ENCODE data around the gene CTNNBL1. TPM values are rescaled to one million over a fixed set of nuclear protein-coding genes. Genes with fewer than 3 reads are reported as not detected.

CTNNBL1 gene
- total RNA-seq, 1 experiment from 2014 or later = 49.9 TPM

GRCh38 chr20:37727957-37728634, 34.3 kb downstream of the CTNNBL1 start:
- ATAC-seq (no peak), DNase-seq (no peak)
- H3K4me1 ChIP-seq (ENCODE audit: insufficient read depth, low read length) = no peaks in the 10 kb centered on the region
- no peaks in the 10 kb centered on the region for H3K9me3 ChIP-seq (ENCODE audit: low read length)
- BruUV-seq (replicated peaks) = no TSS peak
- no peak for TF ChIP-seq EZH2 (IDR thresholded peaks at IDR 0.05; ENCODE audit: low read length, unreplicated experiment)
- no peak for TF ChIP-seq CTCF (conservative IDR thresholded peaks at IDR 0.05; ENCODE audit: low read depth, low read length)
- TF ChIP-seq EZH2phosphoT487 (IDR thresholded peaks at IDR 0.05; ENCODE audit: borderline replicate concordance, low read length) = no peak
- POLR2A ChIA-PET (ENCODE audit: unreplicated experiment) = no interaction called here
- H3F3A ChIP-seq (ENCODE audit: low read length, unreplicated experiment) = no peaks in the 10 kb centered on the region
- H2AFZ ChIP-seq (ENCODE audit: low read length) = no peak overlapping the region
- H3K36me3 ChIP-seq (ENCODE audit: low read depth, low read length) = no peaks in the 10 kb centered on the region
- intact Hi-C loops (cut with micrococcal nuclease) = no loop called here
- no peak overlapping the region for H3K4me3 ChIP-seq (ENCODE audit: low read length)
- no peak overlapping the region for H3K9ac ChIP-seq (ENCODE audit: low read length)
- H3K79me2 ChIP-seq (ENCODE audit: low read length) = peaks cover 42% of the 10 kb centered on the region
- H3K4me2 ChIP-seq (ENCODE audit: low read length) = no peak overlapping the region
- no peaks in the 10 kb centered on the region for H3K27me3 ChIP-seq (ENCODE audit: low read length)
- H3K9me2 ChIP-seq (replicated peaks; ENCODE audit: low read length) = no peaks in the 10 kb centered on the region
- CTCF ChIA-PET = no interaction called here
- H4K20me1 ChIP-seq (ENCODE audit: low read length) = peaks cover 2% of the 10 kb centered on the region; the same call in 1 of the 2 replicates
- H3K27ac ChIP-seq (ENCODE audit: low read length) = no peak overlapping the region

GRCh38 chr20:37728635-37728983, 34.8 kb downstream of the CTNNBL1 start:
- Histone ChIP-seq H3K79me2 (ENCODE audit: low read length) (peaks cover 38% of the 10 kb centered on the region), H3K4me3 (ENCODE audit: low read length) (no peak overlapping the region), H3F3A (ENCODE audit: low read length, unreplicated experiment) (no peaks in the 10 kb centered on the region), H3K4me2 (ENCODE audit: low read length) (no peak overlapping the region), H2AFZ (ENCODE audit: low read length) (no peak overlapping the region), H4K20me1 (ENCODE audit: low read length) (no peaks in the 10 kb centered on the region), H3K9me3 (ENCODE audit: low read length) (no peaks in the 10 kb centered on the region), H3K4me1 (ENCODE audit: insufficient read depth, low read length) (no peaks in the 10 kb centered on the region), H3K27me3 (ENCODE audit: low read length) (no peaks in the 10 kb centered on the region), H3K9ac (ENCODE audit: low read length) (no peak overlapping the region), H3K9me2 (replicated peaks; ENCODE audit: low read length) (no peaks in the 10 kb centered on the region), H3K27ac (ENCODE audit: low read length) (no peak overlapping the region), H3K36me3 (ENCODE audit: low read depth, low read length) (no peaks in the 10 kb centered on the region)
- BruUV-seq (replicated peaks) = no TSS peak
- CTCF ChIA-PET = no interaction called here
- TF ChIP-seq EZH2phosphoT487 (IDR thresholded peaks at IDR 0.05; ENCODE audit: borderline replicate concordance, low read length) = no peak
- no peak for TF ChIP-seq CTCF (conservative IDR thresholded peaks at IDR 0.05; ENCODE audit: low read depth, low read length)
- no peak for TF ChIP-seq EZH2 (IDR thresholded peaks at IDR 0.05; ENCODE audit: low read length, unreplicated experiment)
- POLR2A ChIA-PET (ENCODE audit: unreplicated experiment) = interaction anchor here (0.6 kb wide), 1 partner anchor 67 kb away, joined by 3 read pairs; no protein-coding TSS in a partner anchor
- intact Hi-C loops (cut with micrococcal nuclease) = no loop called here
- ATAC-seq (no peak), DNase-seq (no peak)

GRCh38 chr20:37729452-37729851, 35.6 kb downstream of the CTNNBL1 start:
- ATAC-seq (no peak), DNase-seq (no peak)
- intact Hi-C loops (cut with micrococcal nuclease) = no loop called here
- Histone ChIP-seq H2AFZ (ENCODE audit: low read length) (no peak overlapping the region), H3K9me3 (ENCODE audit: low read length) (no peaks in the 10 kb centered on the region), H3K79me2 (ENCODE audit: low read length) (peaks cover 32% of the 10 kb centered on the region), H3K9ac (ENCODE audit: low read length) (no peak overlapping the region), H3K4me1 (ENCODE audit: insufficient read depth, low read length) (no peaks in the 10 kb centered on the region), H3K4me2 (ENCODE audit: low read length) (no peak overlapping the region), H3K9me2 (replicated peaks; ENCODE audit: low read length) (no peaks in the 10 kb centered on the region), H3K27ac (ENCODE audit: low read length) (no peak overlapping the region), H3K4me3 (ENCODE audit: low read length) (no peak overlapping the region), H3F3A (ENCODE audit: low read length, unreplicated experiment) (no peaks in the 10 kb centered on the region), H4K20me1 (ENCODE audit: low read length) (no peaks in the 10 kb centered on the region), H3K36me3 (ENCODE audit: low read depth, low read length) (0 out of 2 replicates have a peak, but pooled peaks cover 6% of the 10 kb centered on the region), H3K27me3 (ENCODE audit: low read length) (no peaks in the 10 kb centered on the region)
- BruUV-seq (replicated peaks) = no TSS peak
- CTCF ChIA-PET = no interaction called here
- POLR2A ChIA-PET (ENCODE audit: unreplicated experiment) = no interaction called here
- no peak for TF ChIP-seq EZH2 (IDR thresholded peaks at IDR 0.05; ENCODE audit: low read length, unreplicated experiment)
